Esophagus muscularis mucosa (tissue), 4 donors: ENCODE measurements around the gene PNLDC1. TPM values are rescaled to one million over a fixed set of nuclear protein-coding genes. Genes with fewer than 3 reads are reported as not detected.

Experiments used
- DNase-seq: peaks from one replicate; pipeline ENCODE4 v3.0.0-alpha.2; 2017; ENCODE audit errors: extremely low spot score
- H3K27ac ChIP-seq, 4 donors: fragments of 200-600 bp; sonication (generic); replicated peaks in 1 of 4; 1 replicate in 3 of 4; 2 replicates in 1 of 4; pipeline ENCODE4 v1.5.1; 2016 to 2019; ENCODE audit warnings: mild to moderate bottlenecking in 1 of 4
- H3K27me3 ChIP-seq, 4 donors: fragments of 200-600 bp; sonication (generic); one replicate each; pipeline versions ENCODE4 v1.5.1 to v1.6.0; 2016 to 2019
- H3K36me3 ChIP-seq, 4 donors: fragments of 200-600 bp; sonication (generic); one replicate each; pipeline ENCODE4 v1.5.1; 2016 to 2019
- H3K4me1 ChIP-seq, 4 donors: fragments of 200-600 bp; sonication (generic); one replicate each; pipeline ENCODE4 v1.5.1; 2016 to 2019
- H3K4me3 ChIP-seq, 4 donors: fragments of 200-600 bp; sonication (generic); 1 replicate in 2 of 4; 2 replicates in 2 of 4; pipeline ENCODE4 v1.5.1; 2016 to 2019; ENCODE audit warnings: mild to moderate bottlenecking in 4 of 4, moderate library complexity in 1 of 4
- H3K9me3 ChIP-seq, 4 donors: fragments of 200-600 bp; sonication (generic); 1 replicate in 3 of 4; 2 replicates in 1 of 4; pipeline ENCODE4 v1.5.1; 2016 to 2019
- CTCF ChIP-seq, 3 experiments: fragments of 200-600 bp in 2 of 3; fragments of 450-650 bp in 1 of 3; sonication (generic) in 2 of 3; IDR thresholded peaks; one replicate each; pipeline ENCODE4 v1.5.1; 2017 to 2019; ENCODE audit warnings: antibody characterized with exemption in 3 of 3, mild to moderate bottlenecking in 2 of 3, moderate library complexity in 1 of 3
- EP300 ChIP-seq: sonication (generic); formaldehyde crosslinking; IDR thresholded peaks from one replicate; pipeline ENCODE4 v1.6.1; 2017; ENCODE audit warnings: antibody characterized with exemption
- POLR2A ChIP-seq: fragments of 450-650 bp; IDR thresholded peaks from one replicate; pipeline ENCODE4 v1.6.1; 2017; ENCODE audit warnings: antibody characterized with exemption, moderate library complexity, mild to moderate bottlenecking, low read depth
- POLR2AphosphoS5 ChIP-seq, 2 donors: sonication (generic); formaldehyde crosslinking; IDR thresholded peaks; one replicate each; pipeline ENCODE4 v1.6.1; 2017; ENCODE audit warnings: antibody characterized with exemption in 2 of 2
- WGBS: methylation state at CpG from one replicate; pipeline ENCODE4 v1.1.5; 2018; 5-methylcytosine and 5-hydroxymethylcytosine counted together
- intact Hi-C: fragments of 100-400 bp; cut with DNase I; formaldehyde crosslinking; loops from one replicate; pipeline ENCODE4 v1.15.1; 2023
- total RNA-seq, 4 donors: library from RNA; depleted of rRNA; stranded (reverse); fragments of >200 nt; gene quantifications; one replicate each; pipeline versions ENCODE4 v1.1.0 to v1.2.1, GENCODE V29; 2016

Gene PNLDC1
- total RNA-seq, 4 donors from 2014 or later = 0.23 TPM; not detected in 3

- 91% methylated on average over 20 of the region's 23 CpGs for WGBS
- intact Hi-C loops = no loop called here
Observed at GRCh38 chr6:159817951-159818739, 18.1 kb downstream of the PNLDC1 start.

GRCh38 chr6:159819098-159819497 is 19.0 kb downstream of the PNLDC1 start:
- peaks cover 0 to 6% (median 0%) of the 10 kb centered on the region in 4 donors for H3K36me3 ChIP-seq
- intact Hi-C loops = no loop called here
- 87% methylated on average over 12 of the region's 16 CpGs for WGBS

More at GRCh38 chr6:159817951-159818739, 18.1 kb downstream of the PNLDC1 start:
- no peak overlapping the region for H3K27ac ChIP-seq
- TF ChIP-seq POLR2A = no peak
- TF ChIP-seq CTCF (IDR thresholded peaks at IDR 0.05) = no peak
- no peak for TF ChIP-seq POLR2AphosphoS5 (IDR thresholded peaks at IDR 0.05)
- no peak for TF ChIP-seq EP300
- peaks cover 0 to 13% (median 0%) of the 10 kb centered on the region in 4 donors for H3K36me3 ChIP-seq
- H3K27me3 ChIP-seq = no peaks in the 10 kb centered on the region
- H3K9me3 ChIP-seq = no peaks in the 10 kb centered on the region
- no peak for DNase-seq
- no peaks in the 10 kb centered on the region for H3K4me1 ChIP-seq
- no peak overlapping the region for H3K4me3 ChIP-seq

GRCh38 chr6:159819932-159820640 is 20.0 kb downstream of the PNLDC1 start:
- no peaks in the 10 kb centered on the region for H3K4me1 ChIP-seq
- no peaks in the 10 kb centered on the region for H3K9me3 ChIP-seq
- H3K27me3 ChIP-seq = no peaks in the 10 kb centered on the region
- intact Hi-C loops = no loop called here
- no peak for DNase-seq
- peaks cover 0 to 4% (median 0%) of the 10 kb centered on the region in 4 donors for H3K36me3 ChIP-seq
- H3K4me3 ChIP-seq = no peak overlapping the region
- H3K27ac ChIP-seq = no peak overlapping the region
- TF ChIP-seq CTCF (IDR thresholded peaks at IDR 0.05) = no peak
- no peak for TF ChIP-seq POLR2A
- no peak for TF ChIP-seq EP300
- no peak for TF ChIP-seq POLR2AphosphoS5 (IDR thresholded peaks at IDR 0.05)
- WGBS = 62% methylated on average over 27 of the region's 28 CpGs

More at GRCh38 chr6:159819098-159819497, 19.0 kb downstream of the PNLDC1 start:
- Histone ChIP-seq H3K27ac (no peak overlapping the region), H3K4me1 (no peaks in the 10 kb centered on the region), H3K9me3 (no peaks in the 10 kb centered on the region), H3K27me3 (no peaks in the 10 kb centered on the region), H3K4me3 (no peak overlapping the region)
- DNase-seq = no peak
- no peak for TF ChIP-seq EP300
- TF ChIP-seq POLR2AphosphoS5 (IDR thresholded peaks at IDR 0.05) = no peak
- TF ChIP-seq CTCF (IDR thresholded peaks at IDR 0.05) = no peak
- no peak for TF ChIP-seq POLR2A

- Histone ChIP-seq H3K27me3 (no peaks in the 10 kb centered on the region), H3K4me3 (no peak overlapping the region), H3K4me1 (no peaks in the 10 kb centered on the region), H3K27ac (no peak overlapping the region), H3K36me3 (peaks cover 0 to 4% (median 0%) of the 10 kb centered on the region in 4 donors), H3K9me3 (no peaks in the 10 kb centered on the region)
- TF ChIP-seq POLR2AphosphoS5 (IDR thresholded peaks at IDR 0.05) = no peak
- WGBS = 78% methylated on average over 10 of the region's 11 CpGs
- intact Hi-C loops = no loop called here
- no peak for DNase-seq
Observed at GRCh38 chr6:159821122-159821521, 21.0 kb downstream of the PNLDC1 start.

GRCh38 chr6:159821726-159822125 is 21.6 kb downstream of the PNLDC1 start:
- Histone ChIP-seq H3K9me3 (no peaks in the 10 kb centered on the region), H3K36me3 (peaks cover 0 to 4% (median 0%) of the 10 kb centered on the region in 4 donors), H3K4me3 (no peak overlapping the region), H3K27ac (no peak overlapping the region), H3K4me1 (no peaks in the 10 kb centered on the region), H3K27me3 (no peaks in the 10 kb centered on the region)
- no peak for DNase-seq
- TF ChIP-seq EP300 (no peak), CTCF (IDR thresholded peaks at IDR 0.05) (no peak), POLR2A (no peak), POLR2AphosphoS5 (IDR thresholded peaks at IDR 0.05) (no peak)
- intact Hi-C loops = no loop called here
- WGBS = 89% methylated on average over 7 of the region's 10 CpGs
